ENCODE data around the gene CACNB2.

The CACNB2 gene

GRCh38 chr10:18219146-18219545 lies 78.9 kb downstream of the CACNB2 start:
- CTCF ChIA-PET: no interaction called here
- POLR2A ChIA-PET (ENCODE audit: low non-redundant PET): no interaction called here
- H3K27ac ChIP-seq: no peak overlapping the region
- no peak for TF ChIP-seq CTCF (conservative IDR thresholded peaks at IDR 0.05; ENCODE audit: low read depth)
- DNase-seq (ENCODE audit: low spot score): peak; percentile 6

GRCh38 chr10:18221123-18221522 lies 80.9 kb downstream of the CACNB2 start:
- TF ChIP-seq CTCF (conservative IDR thresholded peaks at IDR 0.05; ENCODE audit: low read depth): no peak
- H3K27ac ChIP-seq: no peak overlapping the region
- CTCF ChIA-PET: no interaction called here
- DNase-seq (ENCODE audit: low spot score): no peak
- POLR2A ChIA-PET (ENCODE audit: low non-redundant PET): no interaction called here

DNA sequence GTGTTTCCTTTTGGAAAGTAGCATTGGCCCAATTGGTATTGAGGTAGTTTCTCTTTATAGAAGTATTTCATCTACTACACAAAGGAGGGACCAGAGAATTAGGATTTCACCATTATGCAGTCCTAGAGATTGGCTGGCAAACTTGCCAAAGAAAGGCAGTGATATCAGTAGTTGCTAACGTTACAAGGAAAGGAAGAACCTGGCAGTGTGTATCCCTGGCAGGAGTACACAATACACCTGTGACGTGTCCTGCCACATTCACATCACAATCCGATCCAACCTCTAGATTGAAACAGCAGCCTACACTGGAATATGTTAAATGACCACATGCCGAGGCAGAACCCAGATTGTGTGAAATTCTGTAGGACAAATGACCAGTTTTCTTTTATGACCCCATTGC lies 81.7 kb downstream of the CACNB2 start:
- POLR2A ChIA-PET (ENCODE audit: low non-redundant PET): no interaction called here
- TF ChIP-seq CTCF (conservative IDR thresholded peaks at IDR 0.05; ENCODE audit: low read depth): no peak
- H3K27ac ChIP-seq: no peak overlapping the region
- DNase-seq (ENCODE audit: low spot score): no peak
- CTCF ChIA-PET: no interaction called here

DNA sequence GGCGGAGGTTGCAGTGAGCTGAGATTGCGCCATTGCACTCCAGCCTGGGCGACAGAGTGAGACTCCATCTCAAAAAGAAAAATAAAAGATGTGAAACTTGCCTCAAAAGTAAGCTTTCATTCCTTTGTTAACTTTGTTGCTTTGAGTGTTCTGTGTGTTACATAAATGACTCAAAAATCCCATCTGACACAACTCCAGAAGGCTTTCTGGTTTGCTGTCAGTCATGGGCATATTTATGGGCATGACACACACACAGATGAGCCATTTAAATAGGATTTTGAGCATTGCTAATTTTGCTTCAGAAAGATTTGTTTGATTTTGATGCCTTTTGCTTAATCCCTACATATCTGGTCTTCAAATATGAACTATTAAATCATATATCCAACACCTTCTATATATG lies 82.6 kb downstream of the CACNB2 start:
- CTCF ChIA-PET: no interaction called here
- no peak for DNase-seq (ENCODE audit: low spot score)
- TF ChIP-seq CTCF (conservative IDR thresholded peaks at IDR 0.05; ENCODE audit: low read depth): no peak
- POLR2A ChIA-PET (ENCODE audit: low non-redundant PET): no interaction called here
- no peak overlapping the region for H3K27ac ChIP-seq

DNA sequence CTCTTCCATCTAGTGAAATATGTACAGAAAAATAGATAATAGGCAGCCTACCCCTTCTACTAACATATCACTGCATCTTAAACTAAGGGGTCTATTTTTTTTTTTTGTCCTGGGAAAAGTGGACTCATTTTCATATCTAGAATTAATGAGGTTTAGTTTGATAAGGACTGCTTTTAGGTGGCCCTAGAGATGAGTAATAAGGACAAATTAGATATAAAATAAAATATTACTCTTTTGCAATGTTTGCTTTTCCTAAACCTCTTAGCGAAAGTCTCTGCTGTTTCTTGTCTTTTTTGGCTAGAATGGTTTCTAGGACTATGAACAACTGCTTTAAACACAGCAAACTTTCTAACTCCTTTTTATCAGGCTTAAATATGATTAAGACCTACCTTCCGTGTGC lies 83.7 kb downstream of the CACNB2 start:
- DNase-seq (ENCODE audit: low spot score): no peak
- ChIA-PET POLR2A (ENCODE audit: low non-redundant PET) (no interaction called here), CTCF (no interaction called here)
- H3K27ac ChIP-seq: no peak overlapping the region
- TF ChIP-seq CTCF (conservative IDR thresholded peaks at IDR 0.05; ENCODE audit: low read depth): no peak

DNA sequence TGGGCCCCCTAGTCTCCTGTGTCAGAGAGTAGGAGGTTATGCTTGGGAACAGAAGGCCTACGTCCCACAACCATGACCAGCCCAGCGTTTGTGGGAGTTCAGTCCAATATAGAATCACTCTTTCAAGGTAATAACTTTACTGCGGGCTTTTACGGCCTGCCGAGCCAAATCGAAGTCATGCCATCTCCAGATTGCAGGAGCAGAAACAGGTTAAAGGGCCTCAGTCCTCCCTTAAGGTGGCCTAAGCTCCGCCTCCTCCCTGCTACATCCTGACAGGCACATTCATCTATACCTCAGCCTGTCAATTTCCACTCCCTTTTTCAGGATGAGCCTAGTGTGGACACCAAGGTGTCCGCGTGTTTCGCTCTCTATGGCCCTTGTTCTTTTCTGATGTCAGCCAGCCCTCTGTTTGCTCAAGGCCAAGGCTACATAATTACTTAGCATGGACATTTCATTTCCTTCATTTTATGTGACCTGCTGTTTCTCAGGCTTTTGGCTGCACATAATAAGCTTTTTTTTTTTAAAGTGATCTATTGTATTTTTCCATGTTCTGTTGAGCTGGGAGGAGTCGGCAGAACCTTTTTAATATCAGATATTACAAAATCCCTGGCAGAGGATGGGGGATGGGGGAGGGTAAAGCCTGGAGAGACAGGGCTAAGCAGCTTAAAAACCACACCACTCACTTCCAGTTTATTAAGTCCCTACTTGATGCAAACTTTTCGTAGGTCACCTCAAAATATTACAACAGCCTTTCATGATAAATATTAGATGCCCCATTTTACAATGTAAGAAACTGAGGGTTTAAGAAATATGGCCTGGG lies 84.6 kb downstream of the CACNB2 start:
- no peak for DNase-seq (ENCODE audit: low spot score)
- ChIA-PET CTCF (interaction anchor here (0.6 kb wide), 1 partner anchor 251 kb away, joined by 3 read pairs; no protein-coding TSS in a partner anchor), POLR2A (ENCODE audit: low non-redundant PET) (no interaction called here)
- no peak for TF ChIP-seq CTCF (conservative IDR thresholded peaks at IDR 0.05; ENCODE audit: low read depth)
- no peak overlapping the region for H3K27ac ChIP-seq

All from RWPE1 (cell line).